ENCODE measurements around the gene DCAF11. TPM values are rescaled to one million over a fixed set of nuclear protein-coding genes. Genes with fewer than 3 reads are reported as not detected.

Gene DCAF11
- total and polyA plus RNA-seq, 4 donors = 26.4 to 153 (median 64.2) TPM

- ATAC-seq (ENCODE audit: insufficient read depth, low FRiP score) = no peak
- Histone ChIP-seq H3K9me3 (ENCODE audit: control insufficient read depth in 4 of 4, insufficient read depth in 3 of 4, low read length in 3 of 4) (peaks cover 0 to 2% (median 0%) of the 10 kb centered on the region in 4 donors), H3K9ac (ENCODE audit: insufficient read depth in 1 of 2, low read length in 2 of 2) (no peak overlapping the region), H3K27ac (ENCODE audit: low read depth in 1 of 2, low read length in 1 of 2) (no peak overlapping the region), H3K4me1 (ENCODE audit: control insufficient read depth in 5 of 5, insufficient read depth in 5 of 5, low read length in 5 of 5) (no peaks in the 10 kb centered on the region), H3K27me3 (ENCODE audit: control insufficient read depth in 3 of 3, insufficient read depth in 3 of 3, low read length in 2 of 3) (peaks cover 0 to 8% (median 0%) of the 10 kb centered on the region in 3 donors), H3K4me3 (no peak overlapping the region), H3K36me3 (ENCODE audit: control insufficient read depth in 4 of 4, insufficient read depth in 4 of 4, low read length in 4 of 4) (no peaks in the 10 kb centered on the region)
- TF ChIP-seq CTCF (IDR thresholded peaks at IDR 0.05; ENCODE audit: control extremely low read depth, extremely low read depth) = no peak
- WGBS, 2 donors = 64 to 73% methylated on average over 12 of the region's 12 CpGs
- no peak for DNase-seq
Measured at GRCh38 chr14:24071836-24072430, 42.6 kb upstream of the DCAF11 start.

GRCh38 chr14:24072436-24072835 is 42.1 kb upstream of the DCAF11 start:
- H3K36me3 ChIP-seq (ENCODE audit: control insufficient read depth in 4 of 4, insufficient read depth in 4 of 4, low read length in 4 of 4) = no peaks in the 10 kb centered on the region
- H3K4me3 ChIP-seq = no peak overlapping the region
- no peak for TF ChIP-seq CTCF (IDR thresholded peaks at IDR 0.05; ENCODE audit: control extremely low read depth, extremely low read depth)
- no peak for ATAC-seq (ENCODE audit: insufficient read depth, low FRiP score)
- WGBS, 2 donors = 44 to 71% methylated on average over 7 of the region's 7 CpGs
- peaks cover 0 to 2% (median 0%) of the 10 kb centered on the region in 4 donors for H3K9me3 ChIP-seq (ENCODE audit: control insufficient read depth in 4 of 4, insufficient read depth in 3 of 4, low read length in 3 of 4)
- no peaks in the 10 kb centered on the region for H3K4me1 ChIP-seq (ENCODE audit: control insufficient read depth in 5 of 5, insufficient read depth in 5 of 5, low read length in 5 of 5)
- no peak for DNase-seq
- no peak overlapping the region for H3K9ac ChIP-seq (ENCODE audit: insufficient read depth in 1 of 2, low read length in 2 of 2)
- H3K27ac ChIP-seq (ENCODE audit: low read depth in 1 of 2, low read length in 1 of 2) = no peak overlapping the region
- peaks cover 0 to 8% (median 0%) of the 10 kb centered on the region in 3 donors for H3K27me3 ChIP-seq (ENCODE audit: control insufficient read depth in 3 of 3, insufficient read depth in 3 of 3, low read length in 2 of 3)

- H3K9me3 ChIP-seq (ENCODE audit: control insufficient read depth in 4 of 4, insufficient read depth in 3 of 4, low read length in 3 of 4) = no peaks in the 10 kb centered on the region
- H3K9ac ChIP-seq (ENCODE audit: insufficient read depth in 1 of 2, low read length in 2 of 2) = no peak overlapping the region
- ATAC-seq (ENCODE audit: insufficient read depth, low FRiP score) (no peak), DNase-seq (no peak)
- H3K4me3 ChIP-seq = no peak overlapping the region
- peaks cover 0 to 8% (median 0%) of the 10 kb centered on the region in 3 donors for H3K27me3 ChIP-seq (ENCODE audit: control insufficient read depth in 3 of 3, insufficient read depth in 3 of 3, low read length in 2 of 3)
- no peak for TF ChIP-seq CTCF (IDR thresholded peaks at IDR 0.05; ENCODE audit: control extremely low read depth, extremely low read depth)
- no peaks in the 10 kb centered on the region for H3K4me1 ChIP-seq (ENCODE audit: control insufficient read depth in 5 of 5, insufficient read depth in 5 of 5, low read length in 5 of 5)
- no peaks in the 10 kb centered on the region for H3K36me3 ChIP-seq (ENCODE audit: control insufficient read depth in 4 of 4, insufficient read depth in 4 of 4, low read length in 4 of 4)
- 85 to 92% methylated on average over 26 of the region's 26 CpGs for WGBS, 2 donors
- H3K27ac ChIP-seq (ENCODE audit: low read depth in 1 of 2, low read length in 1 of 2) = no peak overlapping the region
Measured at GRCh38 chr14:24072881-24073877, 41.4 kb upstream of the DCAF11 start.
